Parathyroid adenoma (tissue), 2 donors: ENCODE data around the gene LRG1.
"Not testable (repeated sequence)": the region's sequence is repeated elsewhere in the genome, so short reads cannot be mapped to it uniquely, and the experiment has no call there.

Experiments
- H2AFZ ChIP-seq: fragments of 300-600 bp; sonication (generic); one replicate; pipeline ENCODE4 v1.7.0; 2017; ENCODE audit warnings: antibody characterized with exemption, mild to moderate bottlenecking
- H3K27ac ChIP-seq: fragments of 300-600 bp; sonication (generic); one replicate; pipeline ENCODE4 v1.7.0; 2017
- H3K27me3 ChIP-seq: fragments of 300-600 bp; sonication (generic); one replicate; pipeline ENCODE4 v1.7.0; 2017; ENCODE audit warnings: low read length; ENCODE audit not compliant: control insufficient read depth, insufficient read depth
- H3K36me3 ChIP-seq: fragments of 300-600 bp; sonication (generic); one replicate; pipeline ENCODE4 v1.7.0; 2017; ENCODE audit warnings: low read length; ENCODE audit not compliant: control insufficient read depth, insufficient read depth
- H3K4me1 ChIP-seq: fragments of 300-600 bp; sonication (generic); one replicate; pipeline ENCODE4 v1.7.0; 2017; ENCODE audit warnings: control low read depth
- H3K4me2 ChIP-seq: fragments of 300-600 bp; sonication (generic); one replicate; pipeline ENCODE4 v1.7.0; 2017; ENCODE audit warnings: low read length
- H3K4me3 ChIP-seq: fragments of 300-600 bp; sonication (generic); one replicate; pipeline ENCODE4 v1.7.0; 2017; ENCODE audit warnings: low read depth, low read length
- H3K79me2 ChIP-seq: fragments of 300-600 bp; sonication (generic); one replicate; pipeline ENCODE4 v1.7.0; 2017; ENCODE audit warnings: control low read depth
- H3K9ac ChIP-seq: fragments of 300-600 bp; sonication (generic); one replicate; pipeline ENCODE4 v1.7.0; 2017; ENCODE audit warnings: mild to moderate bottlenecking
- H3K9me3 ChIP-seq: fragments of 300-600 bp; sonication (generic); one replicate; pipeline ENCODE4 v1.7.0; 2017; ENCODE audit warnings: low read length; ENCODE audit not compliant: control insufficient read depth
- CTCF ChIP-seq: fragments of 300-600 bp; sonication (generic); IDR thresholded peaks from one replicate; pipeline ENCODE4 v1.7.0; 2017; ENCODE audit warnings: antibody characterized with exemption, mild to moderate bottlenecking
- donor health status: primary hyperparathyroidism.

Gene LRG1

GRCh38 chr19:4533334-4533733, 6.5 kb downstream of the LRG1 start:
- H3K4me3 ChIP-seq: no peak overlapping the region
- H2AFZ ChIP-seq: no peak overlapping the region
- H3K9me3 ChIP-seq: no peaks in the 10 kb centered on the region
- H3K4me1 ChIP-seq: no peaks in the 10 kb centered on the region
- H3K36me3 ChIP-seq: no peaks in the 10 kb centered on the region
- H3K9ac ChIP-seq: no peak overlapping the region
- H3K4me2 ChIP-seq: no peak overlapping the region
- no peak for TF ChIP-seq CTCF
- H3K27ac ChIP-seq: no peak overlapping the region
- H3K79me2 ChIP-seq: no peaks in the 10 kb centered on the region
- H3K27me3 ChIP-seq: no peaks in the 10 kb centered on the region

GRCh38 chr19:4531562-4532165, 8.2 kb downstream of the LRG1 start:
- no peaks in the 10 kb centered on the region for H3K4me1 ChIP-seq
- no peaks in the 10 kb centered on the region for H3K9me3 ChIP-seq
- H3K4me2 ChIP-seq: no peak overlapping the region
- H3K4me3 ChIP-seq: no peak overlapping the region
- no peak overlapping the region for H3K9ac ChIP-seq
- no peaks in the 10 kb centered on the region for H3K79me2 ChIP-seq
- H2AFZ ChIP-seq: no peak overlapping the region
- no peaks in the 10 kb centered on the region for H3K27me3 ChIP-seq
- H3K27ac ChIP-seq: no peak overlapping the region
- TF ChIP-seq CTCF: no peak
- no peaks in the 10 kb centered on the region for H3K36me3 ChIP-seq

GRCh38 chr19:4529924-4530522, 9.8 kb downstream of the LRG1 start:
- Histone ChIP-seq H3K9ac (no peak overlapping the region), H3K4me2 (no peak overlapping the region), H3K79me2 (no peaks in the 10 kb centered on the region), H3K27me3 (no peaks in the 10 kb centered on the region), H3K4me3 (no peak overlapping the region), H2AFZ (no peak overlapping the region), H3K36me3 (no peaks in the 10 kb centered on the region), H3K4me1 (no peaks in the 10 kb centered on the region), H3K9me3 (no peaks in the 10 kb centered on the region), H3K27ac (no peak overlapping the region)
- TF ChIP-seq CTCF: no peak

GRCh38 chr19:4528843-4529242, 11.0 kb downstream of the LRG1 start:
- no peaks in the 10 kb centered on the region for H3K9me3 ChIP-seq
- H3K79me2 ChIP-seq: no peaks in the 10 kb centered on the region
- no peak overlapping the region for H2AFZ ChIP-seq
- H3K36me3 ChIP-seq: no peaks in the 10 kb centered on the region
- no peak for TF ChIP-seq CTCF
- no peak overlapping the region for H3K9ac ChIP-seq
- H3K4me2 ChIP-seq: no peak overlapping the region
- H3K27ac ChIP-seq: no peak overlapping the region
- H3K4me3 ChIP-seq: no peak overlapping the region
- no peaks in the 10 kb centered on the region for H3K4me1 ChIP-seq
- H3K27me3 ChIP-seq: no peaks in the 10 kb centered on the region

GRCh38 chr19:4527377-4527776, 12.5 kb downstream of the LRG1 start:
- H3K27me3 ChIP-seq, H3K27ac ChIP-seq, H3K4me3 ChIP-seq, H2AFZ ChIP-seq, H3K9ac ChIP-seq, H3K4me2 ChIP-seq, H3K79me2 ChIP-seq, H3K36me3 ChIP-seq, H3K9me3 ChIP-seq, H3K4me1 ChIP-seq: not testable (repeated sequence)
